Measurements from ENCODE around the gene OR52M1. TPM values are rescaled to one million over a fixed set of nuclear protein-coding genes. Genes with fewer than 3 reads are reported as not detected.

The OR52M1 gene
- total RNA-seq, 1 experiment from 2014 or later: not detected

DNA sequence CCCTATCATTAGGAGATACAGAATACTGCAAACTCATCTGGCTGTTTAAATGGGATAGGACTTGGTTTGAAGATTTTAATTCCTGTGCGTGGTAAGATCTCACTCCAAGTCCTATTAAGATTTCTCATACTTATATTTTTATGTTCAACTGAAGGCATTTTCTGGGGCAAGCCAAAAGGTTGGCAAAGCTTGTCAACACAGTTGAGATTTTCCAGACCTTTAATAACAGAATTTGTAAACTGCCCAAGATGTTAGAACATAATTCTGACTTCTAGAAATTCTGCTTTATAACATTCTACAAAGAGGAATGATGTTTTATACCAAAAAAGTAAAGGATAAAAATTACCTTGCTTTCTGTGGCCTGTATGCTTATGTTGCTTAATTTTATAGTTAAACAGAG, 30.8 kb upstream of the OR52M1 start:
- H3K79me2 ChIP-seq (ENCODE audit: low read depth): no peaks in the 10 kb centered on the region
- H3K27me3 ChIP-seq (ENCODE audit: insufficient read depth, low read depth): no peaks in the 10 kb centered on the region
- POLR2A ChIA-PET (ENCODE audit: unreplicated experiment): no interaction called here
- no peak overlapping the region for H2AFZ ChIP-seq
- TF ChIP-seq CTCF (conservative IDR thresholded peaks at IDR 0.05) (no peak), EZH2 (IDR thresholded peaks at IDR 0.05; ENCODE audit: low read depth) (no peak)
- H3K4me1 ChIP-seq (replicated peaks; ENCODE audit: insufficient read depth): no peaks in the 10 kb centered on the region
- no peaks in the 10 kb centered on the region for H4K20me1 ChIP-seq (ENCODE audit: insufficient read depth)
- no peaks in the 10 kb centered on the region for H3K9me3 ChIP-seq (ENCODE audit: insufficient read depth, low read depth)
- BruUV-seq (replicated peaks): no TSS peak
- H3K9me2 ChIP-seq (ENCODE audit: insufficient read depth): no peaks in the 10 kb centered on the region
- H3K27ac ChIP-seq: no peak overlapping the region
- CTCF ChIA-PET: no interaction called here
- no peaks in the 10 kb centered on the region for H3K36me3 ChIP-seq (ENCODE audit: low read depth)
- intact Hi-C loops (cut with micrococcal nuclease; ENCODE audit: unreplicated experiment): no loop called here
- no peaks in the 10 kb centered on the region for H3F3A ChIP-seq (ENCODE audit: insufficient read depth, low read depth)
- no peak overlapping the region for H3K4me3 ChIP-seq
- no peak overlapping the region for H3K4me2 ChIP-seq
- no peak for DNase-seq

GRCh38 chr11:4522339-4522738, 22.7 kb upstream of the OR52M1 start:
- POLR2A ChIA-PET (ENCODE audit: unreplicated experiment): no interaction called here
- Histone ChIP-seq H3K4me1 (replicated peaks; ENCODE audit: insufficient read depth) (no peaks in the 10 kb centered on the region), H3K79me2 (ENCODE audit: low read depth) (no peaks in the 10 kb centered on the region), H3K9me2 (ENCODE audit: insufficient read depth) (no peaks in the 10 kb centered on the region), H3K27ac (no peak overlapping the region), H3K4me3 (no peak overlapping the region), H2AFZ (no peak overlapping the region), H3K4me2 (no peak overlapping the region), H3K27me3 (ENCODE audit: insufficient read depth, low read depth) (no peaks in the 10 kb centered on the region), H3K36me3 (ENCODE audit: low read depth) (no peaks in the 10 kb centered on the region), H3F3A (ENCODE audit: insufficient read depth, low read depth) (no peaks in the 10 kb centered on the region), H3K9me3 (ENCODE audit: insufficient read depth, low read depth) (no peaks in the 10 kb centered on the region), H4K20me1 (ENCODE audit: insufficient read depth) (no peaks in the 10 kb centered on the region)
- DNase-seq: no peak
- no TSS peak for BruUV-seq (replicated peaks)
- intact Hi-C loops (cut with micrococcal nuclease; ENCODE audit: unreplicated experiment): no loop called here
- no peak for TF ChIP-seq EZH2 (IDR thresholded peaks at IDR 0.05; ENCODE audit: low read depth)
- TF ChIP-seq CTCF (conservative IDR thresholded peaks at IDR 0.05): no peak
- CTCF ChIA-PET: no interaction called here

DNA sequence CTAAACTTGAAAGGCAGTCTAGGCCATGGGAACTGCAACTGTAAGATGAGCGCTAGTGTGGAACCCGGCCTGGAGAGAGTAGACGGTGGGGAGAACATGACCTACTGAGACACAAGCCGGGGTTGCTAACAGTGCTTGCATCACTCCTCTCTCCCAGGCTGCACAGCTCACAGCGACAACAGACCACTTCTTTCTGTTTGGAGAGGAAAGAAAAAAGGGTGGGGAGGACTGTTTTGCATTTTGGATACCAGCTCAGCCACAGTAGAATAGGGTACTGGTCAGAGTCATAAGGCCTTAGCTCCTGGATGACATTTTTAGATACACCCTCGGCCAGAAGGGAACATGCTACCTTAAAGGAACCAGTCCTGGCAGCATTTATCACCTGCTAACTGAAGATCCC, 22.2 kb upstream of the OR52M1 start:
- H3K27ac ChIP-seq: no peak overlapping the region
- H3F3A ChIP-seq (ENCODE audit: insufficient read depth, low read depth): no peaks in the 10 kb centered on the region
- H2AFZ ChIP-seq: no peak overlapping the region
- ChIA-PET CTCF (no interaction called here), POLR2A (ENCODE audit: unreplicated experiment) (no interaction called here)
- H3K36me3 ChIP-seq (ENCODE audit: low read depth): no peaks in the 10 kb centered on the region
- no peak overlapping the region for H3K4me2 ChIP-seq
- TF ChIP-seq EZH2 (IDR thresholded peaks at IDR 0.05; ENCODE audit: low read depth) (no peak), CTCF (conservative IDR thresholded peaks at IDR 0.05) (no peak)
- no peak for DNase-seq
- H3K79me2 ChIP-seq (ENCODE audit: low read depth): no peaks in the 10 kb centered on the region
- H3K9me3 ChIP-seq (ENCODE audit: insufficient read depth, low read depth): no peaks in the 10 kb centered on the region
- H4K20me1 ChIP-seq (ENCODE audit: insufficient read depth): no peaks in the 10 kb centered on the region
- no peaks in the 10 kb centered on the region for H3K9me2 ChIP-seq (ENCODE audit: insufficient read depth)
- no peaks in the 10 kb centered on the region for H3K27me3 ChIP-seq (ENCODE audit: insufficient read depth, low read depth)
- intact Hi-C loops (cut with micrococcal nuclease; ENCODE audit: unreplicated experiment): no loop called here
- no TSS peak for BruUV-seq (replicated peaks)
- H3K4me3 ChIP-seq: no peak overlapping the region
- no peaks in the 10 kb centered on the region for H3K4me1 ChIP-seq (replicated peaks; ENCODE audit: insufficient read depth)

All from PC-9 (cell line).